SK-N-SH treated with all-trans-retinoic acid at 6 μM for 48 hours (cell line): ENCODE measurements around the gene KLF5.

Source experiments
- SNAI2 ChIP-seq: fragments of 250-450 bp; sonication (Bioruptor Pico); IDR thresholded peaks from 2 replicates; pipeline ENCODE4 v1.5.0; 2020; ENCODE audit warnings: mild to moderate bottlenecking, moderate library complexity
- ZNF70 ChIP-seq: fragments of 450-650 bp; formaldehyde crosslinking; IDR thresholded peaks from 2 replicates; pipeline ENCODE4 v1.5.0; 2020; ENCODE audit warnings: mild to moderate bottlenecking, moderate library complexity
- ZNF8 ChIP-seq: fragments of 450-650 bp; formaldehyde crosslinking; IDR thresholded peaks from 2 replicates; pipeline ENCODE4 v1.5.0; 2020; ENCODE audit warnings: mild to moderate bottlenecking, moderate library complexity

GRCh38 chr13:73092829-73093228 lies 34.0 kb downstream of the KLF5 start:
- TF ChIP-seq ZNF70 (CRISPR knock-in tag), result no peak
- TF ChIP-seq SNAI2, result no peak
- TF ChIP-seq ZNF8, result no peak
